HTERT RPE-1 (cell line): ENCODE data around the gene ZFP14.
"Not testable (repeated sequence)": the region's sequence is repeated elsewhere in the genome, so short reads cannot be mapped to it uniquely, and the experiment has no call there.

ENCODE experiments used
- in situ Hi-C: fragments of 300-500 bp; cut with MboI; formaldehyde crosslinking; loops from 4 replicates; pipeline ENCODE4 v1.14.3; 2020; ENCODE audit warnings: low sequenced_read_pairs

ZFP14 gene

GRCh38 chr19:36331353-36332228 lies 47.4 kb downstream of the ZFP14 start:
- in situ Hi-C loops: no loop called here

- in situ Hi-C loops: no loop called here
Measured at GRCh38 chr19:36330216-36330615, 48.8 kb downstream of the ZFP14 start.

GRCh38 chr19:36329534-36329933 lies 49.5 kb downstream of the ZFP14 start:
- in situ Hi-C loops: not testable (repeated sequence)

GRCh38 chr19:36326649-36327048 lies 52.4 kb downstream of the ZFP14 start:
- in situ Hi-C loops: not testable (repeated sequence)

GRCh38 chr19:36315164-36315563 lies 63.8 kb downstream of the ZFP14 start:
- in situ Hi-C loops: not testable (repeated sequence)

GRCh38 chr19:36314053-36314452 lies 64.9 kb downstream of the ZFP14 start:
- in situ Hi-C loops: not testable (repeated sequence)

GRCh38 chr19:36311098-36311760 lies 67.8 kb downstream of the ZFP14 start:
- in situ Hi-C loops: not testable (repeated sequence)

GRCh38 chr19:36310416-36310990 lies 68.5 kb downstream of the ZFP14 start:
- in situ Hi-C loops: not testable (repeated sequence)

- in situ Hi-C loops: not testable (repeated sequence)
Measured at GRCh38 chr19:36309759-36310158, 69.2 kb downstream of the ZFP14 start.

- in situ Hi-C loops: not testable (repeated sequence)
Measured at GRCh38 chr19:36309309-36309708, 69.7 kb downstream of the ZFP14 start.

- in situ Hi-C loops: not testable (repeated sequence)
Measured at GRCh38 chr19:36292317-36292716, 86.7 kb downstream of the ZFP14 start.
